Measurements from ENCODE around the gene MORF4L1. TPM values are rescaled to one million over a fixed set of nuclear protein-coding genes. Genes with fewer than 3 reads are reported as not detected.
A peak's percentile ranks its signal among the peaks of the same experiment; 100 is the strongest.

Gene MORF4L1
- total RNA-seq, 4 donors from 2014 or later: 279 to 372 (median 286) TPM

GRCh38 chr15:78944202-78944625 lies 71.5 kb downstream of the MORF4L1 start:
- ATAC-seq: peak; percentile 21 to 45

GRCh38 chr15:78944669-78945407 lies 72.1 kb downstream of the MORF4L1 start, which contains the start of gene CTSH:
TSS of gene CTSH (minus strand) at chr15:78945046. CDS start at chr15:78944981, 65 bp downstream.
- Histone ChIP-seq H3K36me3 (no peaks in the 10 kb centered on the region), H3K4me3 (peak within 1 kb of the TSS; percentile 67 to 87 (median 77)), H3K4me1 (peaks cover 5 to 9% of the 10 kb centered on the region in 2 donors), H3K9me3 (no peaks in the 10 kb centered on the region), H3K27ac (peak within 1 kb of the TSS; percentile 54 to 80 (median 59)), H3K27me3 (no peaks in the 10 kb centered on the region)
- peak; percentile 37 to 47 for DNase-seq
- in situ Hi-C loops (cut with MboI; ENCODE audit: low sequenced_read_pairs in 4 of 4) (no loop called here), intact Hi-C loops (cut with DNase I; ENCODE audit: low total_unique reads) (no loop called here)
- peak; percentile 63 to 82 for ATAC-seq
- no peak for TF ChIP-seq CTCF (IDR thresholded peaks at IDR 0.05 in 4 of 5, conservative IDR thresholded peaks at IDR 0.05 in 1 of 5)
- TF ChIP-seq POLR2A (IDR thresholded peaks at IDR 0.05): peak in 1 of 2 donors; percentile 51

More at GRCh38 chr15:78944202-78944625, 71.5 kb downstream of the MORF4L1 start:
- H3K27me3 ChIP-seq: no peaks in the 10 kb centered on the region
- TF ChIP-seq CTCF (IDR thresholded peaks at IDR 0.05 in 4 of 5, conservative IDR thresholded peaks at IDR 0.05 in 1 of 5) (no peak), POLR2A (IDR thresholded peaks at IDR 0.05) (no peak)
- DNase-seq: no peak
- H3K9me3 ChIP-seq: no peaks in the 10 kb centered on the region
- H3K4me1 ChIP-seq: peaks cover 5 to 9% of the 10 kb centered on the region in 2 donors
- H3K36me3 ChIP-seq: no peaks in the 10 kb centered on the region
- peak overlapping the region; percentile 54 to 80 (median 59) for H3K27ac ChIP-seq
- H3K4me3 ChIP-seq: peak overlapping the region; percentile 67 to 87 (median 77)
- in situ Hi-C loops (cut with MboI; ENCODE audit: low sequenced_read_pairs in 4 of 4) (no loop called here), intact Hi-C loops (cut with DNase I; ENCODE audit: low total_unique reads) (no loop called here)

- H3K4me3 ChIP-seq: no peak overlapping the region
- H3K9me3 ChIP-seq: no peaks in the 10 kb centered on the region
- no peak for DNase-seq
- H3K4me1 ChIP-seq: peaks cover 8 to 9% of the 10 kb centered on the region in 2 donors
- no peaks in the 10 kb centered on the region for H3K27me3 ChIP-seq
- TF ChIP-seq CTCF (IDR thresholded peaks at IDR 0.05 in 4 of 5, conservative IDR thresholded peaks at IDR 0.05 in 1 of 5): no peak
- no peak for TF ChIP-seq POLR2A (IDR thresholded peaks at IDR 0.05)
- intact Hi-C loops (cut with DNase I; ENCODE audit: low total_unique reads) (no loop called here), in situ Hi-C loops (cut with MboI; ENCODE audit: low sequenced_read_pairs in 4 of 4) (no loop called here)
- no peak overlapping the region for H3K27ac ChIP-seq
- no peak for ATAC-seq
- H3K36me3 ChIP-seq: no peaks in the 10 kb centered on the region
Measured at GRCh38 chr15:78946493-78946892, 73.8 kb downstream of the MORF4L1 start.

GRCh38 chr15:78947506-78947905 lies 74.8 kb downstream of the MORF4L1 start:
- DNase-seq (no peak), ATAC-seq (no peak)
- Histone ChIP-seq H3K27me3 (no peaks in the 10 kb centered on the region), H3K36me3 (no peaks in the 10 kb centered on the region), H3K9me3 (no peaks in the 10 kb centered on the region), H3K4me3 (no peak overlapping the region), H3K4me1 (peaks cover 9% of the 10 kb centered on the region in 2 donors), H3K27ac (no peak overlapping the region)
- intact Hi-C loops (cut with DNase I; ENCODE audit: low total_unique reads) (no loop called here), in situ Hi-C loops (cut with MboI; ENCODE audit: low sequenced_read_pairs in 4 of 4) (no loop called here)
- TF ChIP-seq CTCF (IDR thresholded peaks at IDR 0.05 in 4 of 5, conservative IDR thresholded peaks at IDR 0.05 in 1 of 5) (no peak), POLR2A (IDR thresholded peaks at IDR 0.05) (no peak)

Other genes starting within 250 kb of the MORF4L1 start
- not detected for gene CHRNB4, start 231.7 kb upstream of the MORF4L1 start, total RNA-seq
- gene ADAMTS7, start 61.4 kb upstream of the MORF4L1 start, total RNA-seq: 1 to 10 TPM in 1 of 4 donors, under 1 TPM in 3; 0.42 to 1.1 (median 0.76) TPM
- gene CTSH, start 72.2 kb downstream of the MORF4L1 start, total RNA-seq: 10 to 100 TPM; 27.4 to 42.1 (median 29.4) TPM
- gene RASGRF1, start 217.9 kb downstream of the MORF4L1 start, total RNA-seq: not detected

Measured in gastrocnemius medialis (tissue), 4 donors.